ENCODE measurements around the gene SLC34A3.

The SLC34A3 gene

DNA sequence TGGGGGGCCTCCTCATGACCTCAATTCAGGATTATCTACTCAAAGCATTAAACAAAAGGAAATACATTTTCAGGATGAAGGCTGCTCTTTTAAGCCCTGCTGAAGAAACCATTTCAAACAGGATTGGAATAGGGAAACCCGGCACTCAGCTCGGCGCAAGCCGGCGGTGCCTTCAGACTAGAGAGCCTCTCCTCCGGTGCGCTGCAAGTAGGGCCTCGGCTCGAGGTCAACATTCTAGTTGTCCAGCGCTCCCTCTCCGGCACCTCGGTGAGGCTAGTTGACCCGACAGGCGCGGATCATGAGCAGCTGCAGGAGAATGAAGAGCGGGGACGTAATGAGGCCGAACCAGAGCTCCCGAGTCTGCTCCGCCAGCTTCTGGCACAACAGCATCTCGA, 26.0 kb upstream of the SLC34A3 start:
- H3K4me1 Mint-ChIP-seq (ENCODE audit: low read depth) = peaks cover 48% of the 10 kb centered on the region
- peaks cover 26% of the 10 kb centered on the region for H3K36me3 Mint-ChIP-seq (ENCODE audit: low read depth)
- peak overlapping the region; percentile 94 for H3K27ac Mint-ChIP-seq
- H3K4me3 Mint-ChIP-seq = peak overlapping the region; percentile 93
- no peaks in the 10 kb centered on the region for H3K27me3 Mint-ChIP-seq
- no peaks in the 10 kb centered on the region for H3K9me3 Mint-ChIP-seq

DNA sequence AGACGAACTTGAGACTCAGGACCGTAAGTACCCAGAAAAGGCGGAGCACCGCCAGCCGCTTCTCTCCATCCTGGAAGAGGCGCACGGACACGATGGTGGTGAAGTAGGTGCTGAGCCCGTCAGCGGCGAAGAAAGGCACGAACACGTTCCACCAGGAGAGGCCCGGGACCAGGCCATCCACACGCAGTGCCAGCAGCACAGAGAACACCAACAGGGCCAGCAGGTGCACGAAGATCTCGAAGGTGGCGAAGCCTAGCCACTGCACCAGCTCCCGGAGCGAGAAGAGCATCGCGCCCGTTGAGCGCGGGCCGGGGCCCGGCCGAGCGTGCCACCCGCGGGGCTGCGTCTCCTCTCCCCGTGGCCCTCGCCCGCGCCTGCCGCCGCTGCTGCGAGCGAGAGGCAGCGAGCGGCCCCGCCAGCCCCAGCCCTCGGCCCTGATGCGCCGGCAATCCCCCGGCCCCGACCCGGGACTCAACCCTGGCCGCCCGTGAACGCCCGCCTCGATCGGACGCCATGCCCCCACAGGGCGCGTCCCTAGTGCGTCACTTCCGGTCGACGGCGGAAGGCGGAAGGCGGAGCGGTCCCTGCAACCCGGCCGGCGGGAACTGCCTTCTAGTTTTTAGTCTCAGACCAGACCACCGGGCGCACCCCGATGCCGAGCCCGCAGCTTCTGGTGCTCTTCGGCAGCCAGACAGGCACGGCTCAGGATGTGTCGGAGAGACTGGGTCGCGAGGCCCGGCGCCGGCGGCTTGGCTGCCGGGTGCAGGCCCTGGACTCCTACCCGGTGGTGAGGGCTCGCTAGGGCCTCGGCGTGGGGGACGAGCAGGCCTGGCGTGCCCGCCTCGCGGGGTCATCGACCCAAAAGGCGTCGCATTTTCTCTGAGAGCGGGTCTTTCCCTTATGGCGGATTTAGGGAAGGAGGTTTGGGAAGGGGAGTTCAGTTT, 25.3 kb upstream of the SLC34A3 start, which contains the start of the genes NDOR1 and TMEM203:
Gene NDOR1 (plus strand): TSS at position 575 of the 944 bp plus-strand sequence. CDS start 78 bp downstream, at position 653.
Gene TMEM203 (minus strand): TSS at position 523 of the 944 bp plus-strand sequence. CDS start 234 bp downstream, at position 289.
- Mint-ChIP-seq H3K4me3 (peak within 1 kb of the TSS; percentile 93), H3K4me1 (ENCODE audit: low read depth) (peaks cover 48% of the 10 kb centered on the region), H3K9me3 (no peaks in the 10 kb centered on the region), H3K27me3 (no peaks in the 10 kb centered on the region), H3K36me3 (ENCODE audit: low read depth) (peaks cover 26% of the 10 kb centered on the region), H3K27ac (peak within 1 kb of the TSS; percentile 94)

DNA sequence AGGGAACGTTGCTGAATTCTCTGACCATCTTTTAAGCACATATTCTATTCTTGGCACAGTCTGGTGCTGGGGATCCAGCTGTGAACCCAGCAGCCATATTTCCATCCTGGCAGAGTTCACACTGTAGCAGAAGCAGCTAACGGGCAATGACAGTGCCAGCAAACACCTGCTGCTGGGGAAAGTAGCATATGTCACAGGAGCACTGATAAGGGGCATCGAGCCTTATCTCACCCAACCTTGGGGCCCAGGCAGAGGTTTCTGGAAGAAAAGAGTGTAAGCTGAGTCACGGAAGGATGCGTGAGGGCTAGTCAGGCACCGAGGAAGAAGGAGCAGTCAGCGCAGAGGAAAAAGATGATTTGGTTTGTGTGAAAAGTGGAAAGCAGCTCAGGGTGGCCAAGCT, 24.1 kb upstream of the SLC34A3 start:
- H3K4me1 Mint-ChIP-seq (ENCODE audit: low read depth) = peaks cover 44% of the 10 kb centered on the region
- peaks cover 26% of the 10 kb centered on the region for H3K36me3 Mint-ChIP-seq (ENCODE audit: low read depth)
- H3K27ac Mint-ChIP-seq = peak overlapping the region; percentile 93
- peak overlapping the region; percentile 93 for H3K4me3 Mint-ChIP-seq
- H3K27me3 Mint-ChIP-seq = no peaks in the 10 kb centered on the region
- no peaks in the 10 kb centered on the region for H3K9me3 Mint-ChIP-seq

DNA sequence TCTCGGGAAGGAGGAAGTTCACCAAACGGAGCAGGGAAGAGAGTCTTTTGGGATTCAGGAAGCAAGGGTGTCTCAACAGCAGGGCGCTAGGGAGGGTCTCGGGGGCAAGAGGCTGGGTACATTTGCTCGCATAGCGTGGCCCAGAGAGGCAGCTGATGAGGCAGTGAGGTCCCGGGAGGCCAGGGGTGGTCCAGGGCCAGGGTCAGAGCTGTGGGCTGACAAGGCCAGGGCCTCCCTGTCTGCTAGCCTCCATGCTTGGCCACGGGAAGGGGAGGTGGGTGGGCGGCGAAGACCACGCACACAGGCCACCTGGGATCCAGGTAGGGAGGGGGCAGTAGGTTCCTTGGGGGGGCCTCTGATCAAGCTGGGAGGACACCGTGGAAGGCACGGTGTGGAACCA, 19.2 kb upstream of the SLC34A3 start:
- Mint-ChIP-seq H3K27me3 (no peaks in the 10 kb centered on the region), H3K36me3 (ENCODE audit: low read depth) (peaks cover 27% of the 10 kb centered on the region), H3K27ac (no peak overlapping the region), H3K4me1 (ENCODE audit: low read depth) (peaks cover 12% of the 10 kb centered on the region), H3K4me3 (no peak overlapping the region), H3K9me3 (no peaks in the 10 kb centered on the region)

DNA sequence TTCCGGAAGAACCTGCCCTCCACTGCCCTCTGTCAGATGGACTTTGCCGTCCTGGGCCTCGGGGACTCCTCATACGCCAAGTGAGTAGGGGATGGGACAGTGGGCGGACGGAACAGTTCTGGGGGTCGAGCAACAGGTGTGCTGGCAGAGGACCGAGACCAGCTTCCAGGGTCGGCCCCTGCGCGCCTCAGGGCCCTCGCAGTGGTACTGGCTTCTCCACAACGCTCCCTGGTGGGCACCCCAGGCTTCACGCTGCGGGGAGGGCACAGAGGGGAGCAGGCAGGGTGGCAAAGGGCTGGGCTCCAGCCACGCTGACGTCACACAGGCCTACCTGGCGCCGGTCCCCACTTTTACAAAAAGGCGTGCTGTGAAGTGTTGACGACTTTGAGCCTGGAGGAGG, 18.2 kb upstream of the SLC34A3 start:
- peaks cover 2% of the 10 kb centered on the region for H3K4me1 Mint-ChIP-seq (ENCODE audit: low read depth)
- H3K27me3 Mint-ChIP-seq = no peaks in the 10 kb centered on the region
- H3K4me3 Mint-ChIP-seq = no peak overlapping the region
- peaks cover 17% of the 10 kb centered on the region for H3K36me3 Mint-ChIP-seq (ENCODE audit: low read depth)
- H3K9me3 Mint-ChIP-seq = no peaks in the 10 kb centered on the region
- H3K27ac Mint-ChIP-seq = no peak overlapping the region

DNA sequence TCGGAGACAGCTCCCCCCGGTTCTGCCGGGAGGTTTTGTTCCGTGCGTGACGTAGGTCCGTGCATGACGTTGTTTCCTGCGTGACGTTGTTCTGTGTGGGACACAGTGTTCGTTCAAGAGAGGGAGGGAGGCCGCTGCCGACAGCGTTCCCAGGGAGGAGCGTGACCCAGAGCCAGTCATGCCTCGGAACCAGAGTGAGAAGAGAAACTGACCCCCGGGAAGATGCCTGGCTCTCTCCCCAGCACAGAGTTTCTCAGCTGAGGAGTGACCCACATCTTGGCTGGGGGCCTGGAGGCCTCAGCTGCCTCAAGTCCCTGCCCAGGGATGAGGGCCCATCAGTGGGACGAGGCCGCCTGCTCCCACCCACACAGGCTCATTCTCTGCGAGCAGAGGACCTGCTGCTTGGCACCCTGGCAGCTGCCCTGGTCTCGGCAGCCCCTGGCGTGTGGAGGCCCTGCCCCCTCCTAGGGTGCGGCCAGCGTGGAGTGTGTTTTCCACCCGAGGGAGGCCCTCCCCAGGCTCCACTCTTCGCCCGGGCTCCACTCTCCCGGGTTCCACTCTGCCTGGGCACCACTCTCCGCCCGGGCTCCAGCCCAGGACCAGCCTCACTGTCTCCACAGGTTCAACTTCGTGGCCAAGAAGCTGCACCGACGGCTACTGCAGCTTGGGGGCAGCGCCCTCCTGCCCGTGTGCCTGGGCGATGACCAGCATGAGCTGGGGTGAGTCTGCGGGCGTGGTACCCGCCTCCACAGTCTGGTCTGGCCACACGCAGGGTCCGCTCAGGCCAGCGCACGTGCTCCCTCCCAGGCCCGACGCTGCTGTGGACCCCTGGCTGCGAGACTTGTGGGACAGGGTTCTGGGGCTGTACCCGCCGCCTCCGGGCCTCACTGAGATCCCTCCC, 17.3 kb upstream of the SLC34A3 start:
- H3K9me3 Mint-ChIP-seq = no peaks in the 10 kb centered on the region
- peaks cover 13% of the 10 kb centered on the region for H3K36me3 Mint-ChIP-seq (ENCODE audit: low read depth)
- H3K27me3 Mint-ChIP-seq = no peaks in the 10 kb centered on the region
- H3K27ac Mint-ChIP-seq = no peak overlapping the region
- no peak overlapping the region for H3K4me3 Mint-ChIP-seq
- H3K4me1 Mint-ChIP-seq (ENCODE audit: low read depth) = no peaks in the 10 kb centered on the region

DNA sequence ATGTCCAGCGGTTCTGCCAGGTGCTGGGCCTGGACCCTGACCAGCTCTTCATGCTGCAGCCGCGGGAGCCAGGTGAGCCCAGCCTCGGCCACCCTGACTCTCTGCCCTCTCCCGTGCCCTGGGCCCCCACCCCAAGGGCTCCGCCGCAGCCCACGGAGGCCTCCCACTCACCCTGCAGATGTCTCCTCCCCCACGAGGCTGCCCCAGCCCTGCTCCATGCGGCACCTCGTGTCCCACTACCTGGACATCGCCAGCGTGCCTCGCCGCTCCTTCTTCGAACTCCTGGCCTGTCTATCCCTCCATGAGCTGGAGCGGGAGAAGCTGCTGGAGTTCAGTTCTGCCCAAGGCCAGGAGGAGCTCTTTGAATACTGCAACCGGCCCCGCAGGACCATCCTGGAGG, 16.1 kb upstream of the SLC34A3 start:
- no peaks in the 10 kb centered on the region for H3K27me3 Mint-ChIP-seq
- no peaks in the 10 kb centered on the region for H3K4me1 Mint-ChIP-seq (ENCODE audit: low read depth)
- H3K36me3 Mint-ChIP-seq (ENCODE audit: low read depth) = peaks cover 4% of the 10 kb centered on the region
- H3K4me3 Mint-ChIP-seq = no peak overlapping the region
- no peak overlapping the region for H3K27ac Mint-ChIP-seq
- H3K9me3 Mint-ChIP-seq = no peaks in the 10 kb centered on the region

DNA sequence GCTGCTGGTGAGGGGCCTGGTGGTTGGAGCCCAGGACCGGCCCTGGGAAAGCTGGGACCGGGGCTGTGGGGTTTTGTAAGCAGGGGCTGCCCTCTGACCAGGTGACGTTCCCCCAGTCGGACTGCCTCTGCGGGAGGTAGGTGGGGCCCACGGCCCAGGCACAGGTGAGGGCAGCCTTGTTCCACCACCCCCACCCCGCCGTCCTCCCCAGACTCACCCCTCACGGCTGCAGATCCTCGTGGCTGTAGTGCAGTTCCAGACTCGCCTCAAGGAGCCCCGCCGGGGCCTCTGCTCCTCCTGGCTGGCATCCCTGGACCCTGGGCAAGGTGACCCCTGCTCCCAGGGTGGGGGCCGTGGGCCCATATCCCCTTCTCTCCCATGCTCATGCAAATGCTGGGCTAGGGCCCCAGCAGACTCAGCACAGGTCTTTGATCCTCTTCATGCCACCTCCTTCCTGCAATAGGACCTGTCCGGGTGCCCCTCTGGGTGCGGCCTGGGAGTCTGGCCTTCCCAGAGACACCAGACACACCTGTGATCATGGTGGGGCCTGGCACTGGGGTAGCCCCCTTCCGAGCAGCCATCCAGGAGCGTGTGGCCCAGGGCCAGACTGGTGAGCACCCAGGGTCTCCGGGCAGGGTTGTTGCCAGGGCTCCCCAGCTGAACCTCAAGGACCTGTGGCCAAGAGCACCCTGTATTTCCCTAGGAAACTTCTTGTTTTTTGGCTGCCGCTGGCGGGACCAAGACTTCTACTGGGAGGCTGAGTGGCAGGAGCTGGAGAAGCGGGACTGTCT, 15.3 kb upstream of the SLC34A3 start:
- peaks cover 4% of the 10 kb centered on the region for H3K36me3 Mint-ChIP-seq (ENCODE audit: low read depth)

DNA sequence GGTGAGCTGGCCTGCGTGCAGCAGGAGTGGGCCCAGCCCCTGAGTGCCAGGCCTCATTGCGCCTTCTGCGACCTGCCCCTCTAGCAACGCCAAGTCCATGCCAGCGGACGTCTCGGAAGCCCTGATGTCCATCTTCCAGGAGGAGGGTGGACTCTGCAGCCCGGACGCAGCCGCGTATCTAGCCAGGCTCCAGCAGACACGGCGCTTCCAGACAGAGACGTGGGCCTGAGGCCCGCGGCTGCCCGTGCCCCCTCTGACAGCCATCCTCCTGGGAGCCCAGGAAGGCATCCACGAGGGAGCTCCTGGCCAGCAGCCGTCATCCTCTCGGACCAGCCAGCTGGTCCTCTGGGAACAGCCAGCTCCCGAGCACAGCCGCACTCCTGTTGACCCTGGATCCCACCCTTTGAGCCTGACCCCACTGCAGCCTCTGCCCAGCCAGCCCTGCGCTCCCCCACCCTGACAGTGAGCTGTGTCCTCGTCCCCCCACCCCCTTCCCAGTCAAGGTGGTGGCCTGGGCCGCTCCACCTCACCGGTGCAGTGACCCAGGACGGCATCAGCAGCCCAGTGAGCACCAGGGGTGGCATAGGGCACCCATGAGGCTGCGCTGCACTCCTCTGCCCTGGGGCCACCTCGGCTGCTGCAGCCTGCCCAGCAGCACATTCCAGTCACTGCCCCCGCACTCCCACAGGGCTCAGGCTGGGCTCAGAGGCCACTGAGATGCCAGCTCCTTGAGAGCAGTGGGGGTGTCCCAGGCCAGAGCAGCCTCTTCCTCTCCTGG, 14.3 kb upstream of the SLC34A3 start:
- Mint-ChIP-seq H3K36me3 (ENCODE audit: low read depth) (peaks cover 4% of the 10 kb centered on the region), H3K27me3 (no peaks in the 10 kb centered on the region), H3K4me1 (ENCODE audit: low read depth) (no peaks in the 10 kb centered on the region), H3K4me3 (no peak overlapping the region), H3K27ac (no peak overlapping the region), H3K9me3 (no peaks in the 10 kb centered on the region)

More for the DNA sequence above, 15.3 kb upstream of the SLC34A3 start:
- Mint-ChIP-seq H3K4me1 (ENCODE audit: low read depth) (no peaks in the 10 kb centered on the region), H3K27ac (no peak overlapping the region), H3K27me3 (no peaks in the 10 kb centered on the region), H3K9me3 (no peaks in the 10 kb centered on the region), H3K4me3 (no peak overlapping the region)

DNA sequence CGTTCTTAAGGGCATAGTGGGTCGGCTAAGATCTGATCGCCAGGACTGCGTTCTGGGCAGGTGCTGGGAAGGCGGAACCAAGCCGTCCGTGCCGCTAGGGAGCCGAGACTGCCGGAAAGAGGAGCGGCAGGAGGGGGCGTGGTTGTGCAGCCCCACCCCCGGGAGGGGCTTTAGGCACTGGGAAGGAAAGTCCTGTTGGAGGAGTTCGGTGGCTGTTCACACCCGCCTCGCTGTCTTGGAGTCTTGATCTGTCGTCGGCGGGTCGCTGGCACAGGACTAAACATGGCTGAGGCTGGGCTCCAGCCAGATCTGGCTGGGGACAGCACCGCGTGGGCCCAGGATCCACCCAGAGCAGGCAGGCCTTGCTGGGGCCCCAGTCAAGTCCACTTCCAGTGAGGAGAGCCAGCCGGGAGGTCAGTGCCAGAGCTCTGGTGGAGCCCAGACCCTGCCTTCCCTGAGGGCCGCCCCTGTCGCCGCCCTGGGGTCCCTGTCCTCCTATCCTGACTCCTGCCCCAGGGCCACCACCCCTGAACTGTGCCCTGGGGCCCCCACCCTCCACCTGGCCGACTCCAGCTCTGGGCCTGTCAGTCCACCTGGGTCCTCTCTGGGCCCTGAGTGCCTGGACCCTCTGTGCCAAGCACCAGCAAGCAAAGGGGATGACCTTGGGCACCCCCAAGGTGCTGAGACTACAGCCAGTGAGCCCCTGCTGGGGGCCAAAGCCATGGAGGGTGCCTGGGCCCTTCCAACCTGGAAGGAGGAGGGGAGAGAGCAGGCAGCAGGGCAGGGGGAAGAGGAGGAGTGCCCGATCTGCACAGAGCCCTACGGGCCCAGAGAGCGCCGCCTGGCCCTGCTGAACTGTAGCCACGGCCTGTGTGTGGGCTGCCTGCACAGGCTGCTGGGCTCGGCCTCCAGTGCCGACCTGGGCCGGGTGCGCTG, 13.2 kb upstream of the SLC34A3 start:
- Mint-ChIP-seq H3K36me3 (ENCODE audit: low read depth) (peaks cover 4% of the 10 kb centered on the region), H3K27ac (no peak overlapping the region), H3K27me3 (no peaks in the 10 kb centered on the region), H3K9me3 (no peaks in the 10 kb centered on the region), H3K4me3 (no peak overlapping the region), H3K4me1 (ENCODE audit: low read depth) (no peaks in the 10 kb centered on the region)

DNA sequence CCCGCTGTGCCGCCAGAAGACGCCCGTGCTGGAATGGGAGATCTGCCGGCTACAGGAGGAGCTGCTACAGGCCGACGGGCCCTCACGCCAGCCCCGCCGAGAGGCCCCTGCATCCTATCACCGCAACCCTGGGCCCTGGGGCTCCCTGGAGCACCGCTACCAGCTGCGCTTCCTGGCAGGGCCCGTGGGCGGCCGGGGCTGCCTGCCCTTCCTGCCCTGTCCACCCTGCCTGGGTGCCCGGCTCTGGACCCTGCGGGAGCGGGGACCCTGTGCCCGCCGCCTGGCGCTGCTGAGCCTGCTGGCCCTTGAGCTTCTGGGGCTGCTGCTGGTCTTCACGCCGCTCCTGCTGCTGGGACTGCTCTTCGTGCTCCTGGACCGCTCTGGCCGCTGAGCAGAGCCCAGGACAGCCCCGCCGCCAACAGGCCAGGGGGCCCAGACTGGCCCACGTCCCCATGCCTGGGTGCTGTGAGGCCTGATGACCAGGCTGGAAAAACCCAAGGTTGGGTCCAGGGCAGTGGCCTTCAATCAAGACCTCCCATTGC, 12.4 kb upstream of the SLC34A3 start:
- Mint-ChIP-seq H3K9me3 (no peaks in the 10 kb centered on the region), H3K27ac (no peak overlapping the region), H3K36me3 (ENCODE audit: low read depth) (no peaks in the 10 kb centered on the region), H3K4me1 (ENCODE audit: low read depth) (no peaks in the 10 kb centered on the region), H3K27me3 (no peaks in the 10 kb centered on the region), H3K4me3 (no peak overlapping the region)

DNA sequence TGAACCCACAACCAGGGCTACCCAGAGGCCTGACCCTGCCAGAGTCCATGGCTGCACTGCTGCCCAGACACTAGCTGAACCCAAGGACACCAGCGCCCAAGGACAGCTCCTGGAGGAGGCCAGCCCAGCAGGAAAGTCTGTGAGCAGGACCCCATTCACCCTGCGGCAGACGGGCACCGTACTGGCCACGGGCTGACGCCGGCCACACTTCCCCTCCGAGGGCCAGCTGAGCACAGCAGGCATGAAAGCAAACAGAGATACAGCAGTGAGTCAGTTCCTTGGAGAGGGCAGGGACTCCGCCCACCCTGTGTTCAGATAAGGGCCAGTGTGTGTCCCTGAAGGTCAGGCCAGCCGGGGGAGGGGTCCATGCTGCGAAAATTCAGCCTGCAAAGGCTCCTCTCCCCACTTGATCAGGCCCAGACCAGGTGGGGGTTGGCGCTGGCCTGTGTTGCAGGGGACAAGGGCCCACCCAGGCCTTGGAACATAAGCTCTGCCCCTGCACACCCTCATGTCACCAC, 11.9 kb upstream of the SLC34A3 start:
- Mint-ChIP-seq H3K27ac (no peak overlapping the region), H3K4me3 (no peak overlapping the region), H3K27me3 (no peaks in the 10 kb centered on the region), H3K9me3 (no peaks in the 10 kb centered on the region), H3K36me3 (ENCODE audit: low read depth) (no peaks in the 10 kb centered on the region), H3K4me1 (ENCODE audit: low read depth) (peaks cover 2% of the 10 kb centered on the region)

Measured in stimulated activated naive CD8-positive, alpha-beta T cell treated with anti-CD3 and anti-CD28 coated beads, Interleukin-15, Interleukin-2, amounts not matched to agents 100 ng/mL and 50 ng/mL, for 24 hours (primary cell).